Thymus (tissue), 11 donors: ENCODE data around the gene HUNK. TPM values are rescaled to one million over a fixed set of nuclear protein-coding genes. Genes with fewer than 3 reads are reported as not detected.

Experiments
- DNase-seq, 9 donors: peaks; one replicate each; pipeline ENCODE4 v3.0.0-alpha.2; 2013; ENCODE audit warnings: low spot score in 9 of 9, low read depth in 6 of 9, missing footprints in 1 of 9
- H3K27ac ChIP-seq, 2 donors: one replicate each; pipeline ENCODE4 v1.5.1; 2013; ENCODE audit warnings: control low read depth in 1 of 2, low read depth in 1 of 2, low read length in 1 of 2, mild to moderate bottlenecking in 1 of 2, moderate library complexity in 1 of 2
- H3K27me3 ChIP-seq, 2 donors: one replicate each; pipeline ENCODE4 v1.5.1; 2013; ENCODE audit warnings: low read length in 1 of 2; ENCODE audit not compliant: control insufficient read depth in 2 of 2, insufficient read depth in 1 of 2
- H3K36me3 ChIP-seq, 2 donors: one replicate each; pipeline ENCODE4 v1.5.1; 2013; ENCODE audit warnings: low read length in 1 of 2, mild to moderate bottlenecking in 1 of 2, moderate library complexity in 1 of 2; ENCODE audit not compliant: control insufficient read depth in 2 of 2, insufficient read depth in 2 of 2
- H3K4me1 ChIP-seq, 2 donors: one replicate each; pipeline ENCODE4 v1.5.1; 2013; ENCODE audit warnings: low read length in 2 of 2; ENCODE audit not compliant: control insufficient read depth in 2 of 2, insufficient read depth in 2 of 2
- H3K4me3 ChIP-seq, 2 donors: one replicate each; pipeline ENCODE4 v1.5.1; 2013; ENCODE audit warnings: low read length in 2 of 2, control low read depth in 1 of 2, mild to moderate bottlenecking in 1 of 2
- H3K9me3 ChIP-seq, 2 donors: one replicate each; pipeline ENCODE4 v1.5.1; 2013; ENCODE audit warnings: low read length in 1 of 2, mild to moderate bottlenecking in 1 of 2; ENCODE audit not compliant: control insufficient read depth in 2 of 2, insufficient read depth in 1 of 2
- WGBS: extraction: QIAGEN DNeasy Blood & Tissue Kit; methylation state at CpG from one replicate; pipeline ENCODE4 v1.1.7; 2013; 5-methylcytosine and 5-hydroxymethylcytosine counted together
- polyA plus RNA-seq: library from polyadenylated mRNA; stranded (reverse); fragments of 200-250 nt; gene quantifications from one replicate; pipeline ENCODE4 v1.2.3, GENCODE V29; 2013
- total RNA-seq: library from RNA; stranded (reverse); fragments of 120-200 nt; gene quantifications from one replicate; pipeline ENCODE4 v1.2.4, GENCODE V29; 2013
- donor health status: healthy.

Gene HUNK
- total and polyA plus RNA-seq, 2 donors: 0.21 to 1.1 TPM

DNA sequence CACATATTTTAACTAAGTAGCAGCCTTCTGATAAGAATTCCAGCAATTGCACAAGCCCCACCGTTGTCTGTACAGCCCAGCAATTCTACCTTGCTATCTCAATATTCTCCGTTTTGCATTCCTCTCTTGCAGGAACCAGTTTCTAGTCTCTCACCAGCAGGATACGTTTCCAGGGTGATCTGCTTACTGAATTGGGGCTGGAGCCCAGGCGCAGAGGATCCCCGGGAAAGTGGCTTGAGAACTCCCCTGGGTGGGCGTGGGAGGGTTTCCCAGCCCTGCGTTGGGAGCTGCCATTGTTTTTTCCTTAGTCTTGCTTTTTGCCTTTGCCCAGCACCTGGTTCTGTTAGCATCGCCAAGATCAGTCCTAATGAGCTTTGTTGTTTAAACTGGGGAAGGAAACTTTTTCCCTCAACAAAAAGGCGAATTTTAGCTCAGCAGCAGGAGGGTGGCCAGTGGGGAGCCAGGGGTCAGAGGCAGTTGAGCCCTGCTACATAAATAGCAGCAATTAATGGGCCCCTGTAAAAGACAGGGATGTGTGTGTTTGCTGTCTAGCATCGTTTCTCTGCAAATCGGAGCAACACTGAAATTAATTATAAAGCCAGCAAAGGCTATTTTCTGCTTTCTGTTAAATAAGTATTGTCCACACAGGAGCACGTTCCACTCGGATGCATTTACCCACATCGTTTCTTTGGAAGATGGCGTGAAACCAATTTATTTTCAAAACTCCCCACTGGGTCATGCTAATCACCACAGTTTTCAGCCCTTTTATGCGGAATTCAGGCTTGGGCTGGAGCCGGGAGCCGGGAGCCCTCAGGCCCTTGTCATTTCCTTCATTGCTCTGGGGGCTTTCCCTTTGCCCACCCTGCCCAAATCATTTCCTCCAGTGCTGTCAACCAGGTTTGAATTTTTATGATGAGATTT, 36.6 kb downstream of the HUNK start:
- Histone ChIP-seq H3K9me3 (no peaks in the 10 kb centered on the region), H3K4me1 (no peaks in the 10 kb centered on the region), H3K27ac (no peak overlapping the region), H3K36me3 (no peaks in the 10 kb centered on the region), H3K27me3 (peaks cover 5 to 18% of the 10 kb centered on the region in 2 donors), H3K4me3 (no peak overlapping the region)
- WGBS: 30% methylated on average over 18 of the region's 18 CpGs
- DNase-seq: no peak

DNA sequence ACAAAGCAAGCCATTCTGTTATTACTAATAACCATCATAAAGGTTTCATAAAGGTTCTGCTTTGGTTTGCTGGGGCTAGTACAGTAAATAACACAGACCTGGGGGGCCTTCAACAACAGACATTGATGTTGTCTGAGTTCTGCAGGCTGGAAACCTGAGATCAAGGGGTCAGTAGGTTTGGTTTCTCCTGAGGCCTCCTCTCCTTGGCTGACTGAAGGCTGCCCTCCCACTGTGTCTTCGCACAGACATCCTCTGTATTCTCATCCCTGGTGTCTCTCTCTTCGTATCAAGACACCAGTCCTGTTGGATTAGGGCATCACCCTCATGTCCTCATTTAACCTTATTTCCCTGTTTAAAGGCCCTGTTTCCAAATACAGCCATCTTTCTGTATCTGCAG, 37.3 kb downstream of the HUNK start:
- no peak overlapping the region for H3K4me3 ChIP-seq

DNA sequence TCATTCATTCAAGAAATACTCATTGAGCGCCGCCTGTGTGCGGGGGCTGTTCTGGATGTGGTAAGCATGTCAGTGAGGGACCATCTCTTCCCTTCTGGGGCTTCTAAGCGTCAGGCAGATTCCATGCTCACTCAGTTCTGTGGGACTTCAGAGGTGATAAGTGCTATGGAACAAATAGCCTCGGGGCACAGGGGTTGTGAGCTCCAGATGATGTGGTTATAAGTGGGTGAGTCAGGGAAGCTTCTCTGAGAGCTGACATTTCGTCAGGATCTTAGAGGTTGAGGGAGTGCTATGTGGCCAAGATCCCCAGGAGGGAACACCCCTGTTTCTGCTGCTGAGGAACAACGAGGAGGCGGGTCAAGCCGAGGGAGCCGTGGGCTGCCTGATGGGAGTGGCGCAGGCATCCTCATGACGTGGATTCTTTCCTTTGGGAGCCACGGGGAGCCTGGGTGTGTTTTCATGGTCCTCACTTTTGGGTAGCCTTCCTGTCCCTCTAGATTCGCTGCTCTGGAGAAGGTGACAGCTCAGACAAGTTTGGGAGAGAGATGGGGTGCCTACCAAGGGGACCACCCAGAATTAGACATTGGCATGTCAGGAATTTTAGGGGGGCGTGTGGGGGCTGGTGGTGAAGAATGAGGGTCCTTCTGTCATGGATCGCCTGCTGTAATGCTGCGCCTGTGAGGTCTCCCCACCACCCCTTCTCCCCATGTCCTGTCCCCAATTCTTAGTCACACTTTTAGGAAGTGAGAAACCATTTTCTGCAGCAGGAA, 38.5 kb downstream of the HUNK start:
- Histone ChIP-seq H3K4me1 (no peaks in the 10 kb centered on the region), H3K27ac (no peak overlapping the region), H3K9me3 (no peaks in the 10 kb centered on the region), H3K27me3 (peaks cover 5 to 18% of the 10 kb centered on the region in 2 donors), H3K36me3 (no peaks in the 10 kb centered on the region), H3K4me3 (no peak overlapping the region)
- DNase-seq: no peak
- 90% methylated on average over 17 of the region's 17 CpGs for WGBS

More for the DNA sequence above, 37.3 kb downstream of the HUNK start:
- Histone ChIP-seq H3K27ac (no peak overlapping the region), H3K4me1 (no peaks in the 10 kb centered on the region), H3K9me3 (no peaks in the 10 kb centered on the region), H3K27me3 (peaks cover 5 to 18% of the 10 kb centered on the region in 2 donors), H3K36me3 (no peaks in the 10 kb centered on the region)
- DNase-seq: no peak
- whole genome bisulfite sequencing: 93% methylated on average over 2 of the region's 2 CpGs

DNA sequence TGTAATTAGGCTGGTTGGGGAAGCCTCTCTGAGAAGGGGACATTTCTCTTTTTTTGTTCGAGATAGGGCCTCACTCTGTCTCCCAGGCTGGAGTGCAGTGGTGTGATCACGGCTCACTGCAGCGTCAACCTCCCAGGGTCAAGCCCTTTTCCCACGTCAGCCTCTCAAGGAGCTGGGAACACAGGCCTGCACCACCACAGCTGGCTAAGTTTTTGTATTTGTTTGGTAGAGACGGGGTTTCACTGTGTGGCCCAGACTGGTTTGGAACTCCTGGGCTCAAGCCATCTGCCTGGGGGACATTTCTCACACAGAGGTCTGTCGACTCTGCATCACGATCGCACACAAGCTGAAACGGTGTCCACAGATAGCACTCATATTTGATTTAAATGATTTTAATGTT, 39.7 kb downstream of the HUNK start:
- peaks cover 5 to 18% of the 10 kb centered on the region in 2 donors for H3K27me3 ChIP-seq
- H3K27ac ChIP-seq: no peak overlapping the region
- no peak for DNase-seq
- no peak overlapping the region for H3K4me3 ChIP-seq
- no peaks in the 10 kb centered on the region for H3K36me3 ChIP-seq
- 86% methylated on average over 9 of the region's 9 CpGs for WGBS
- no peaks in the 10 kb centered on the region for H3K4me1 ChIP-seq
- no peaks in the 10 kb centered on the region for H3K9me3 ChIP-seq

DNA sequence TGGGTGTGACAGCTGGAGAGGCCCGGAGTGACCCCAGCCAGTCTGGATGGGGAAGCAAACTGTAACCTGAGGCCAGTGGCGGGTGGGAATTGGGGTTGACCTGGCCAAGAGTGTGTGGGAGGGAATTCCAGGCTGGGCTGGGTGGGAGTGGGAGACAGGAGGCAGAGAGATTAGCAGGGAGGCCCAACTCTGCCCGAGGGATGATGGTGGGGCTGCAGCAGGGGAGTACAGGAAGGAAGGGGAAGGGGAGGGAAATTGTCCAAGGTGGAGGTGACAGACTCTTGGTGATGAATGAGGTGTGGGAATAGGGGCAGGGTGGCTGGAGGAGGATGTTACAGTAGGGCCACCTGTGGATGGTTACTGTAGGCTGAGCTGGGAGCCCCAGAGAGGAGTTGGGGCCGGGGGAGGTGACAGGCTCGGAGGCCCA, 40.4 kb downstream of the HUNK start:
- Histone ChIP-seq H3K4me3 (no peak overlapping the region), H3K27me3 (peaks cover 3 to 15% of the 10 kb centered on the region in 2 donors), H3K9me3 (no peaks in the 10 kb centered on the region), H3K4me1 (no peaks in the 10 kb centered on the region), H3K36me3 (no peaks in the 10 kb centered on the region), H3K27ac (no peak overlapping the region)
- no peak for DNase-seq
- WGBS: 77% methylated on average over 5 of the region's 5 CpGs

DNA sequence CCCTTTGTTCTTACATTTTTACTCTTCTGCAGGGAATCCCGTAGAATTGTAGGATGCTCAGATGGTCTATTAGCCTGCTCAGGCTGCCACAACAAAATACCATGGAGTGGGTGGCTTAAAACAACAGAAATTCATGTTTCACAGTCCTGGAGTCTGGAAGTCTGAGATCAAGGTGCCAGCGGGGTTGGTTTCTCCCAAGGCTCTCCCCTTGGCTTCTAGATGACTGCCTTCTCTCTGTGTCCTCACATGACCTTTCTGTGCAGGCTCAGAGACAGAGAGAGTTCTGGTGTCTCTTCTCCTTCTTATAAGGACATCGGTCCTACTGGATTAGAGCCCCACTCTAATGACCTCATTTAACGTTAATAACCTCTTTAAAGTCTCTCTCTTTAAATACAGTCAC, 41.7 kb downstream of the HUNK start:
- no peaks in the 10 kb centered on the region for H3K4me1 ChIP-seq
- no peak for DNase-seq
- H3K27ac ChIP-seq: no peak overlapping the region
- H3K36me3 ChIP-seq: no peaks in the 10 kb centered on the region
- H3K27me3 ChIP-seq: peaks cover 0 to 5% of the 10 kb centered on the region in 2 donors
- no peaks in the 10 kb centered on the region for H3K9me3 ChIP-seq
- H3K4me3 ChIP-seq: no peak overlapping the region
- WGBS: 83% methylated on average over 4 of the region's 4 CpGs

DNA sequence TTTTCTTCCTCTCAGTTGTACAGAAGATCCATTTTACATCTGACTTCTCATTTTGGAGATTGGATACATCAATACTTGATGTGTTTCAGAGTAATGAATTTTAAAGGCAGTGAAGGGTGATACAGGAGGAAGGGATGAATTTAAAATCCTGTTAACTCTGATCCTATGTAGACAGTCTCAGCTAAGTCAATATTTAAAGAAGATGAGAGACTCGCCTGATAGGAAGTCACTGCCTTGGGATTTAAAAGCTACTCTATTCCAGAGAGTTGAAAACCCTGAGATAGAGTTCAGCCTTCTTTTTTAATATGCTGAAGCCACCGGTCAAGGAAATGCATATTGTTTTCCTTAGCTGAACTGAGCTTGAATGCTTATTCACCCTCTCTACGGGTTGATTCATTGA, 42.7 kb downstream of the HUNK start:
- Histone ChIP-seq H3K4me3 (no peak overlapping the region), H3K36me3 (no peaks in the 10 kb centered on the region), H3K4me1 (no peaks in the 10 kb centered on the region), H3K27me3 (no peaks in the 10 kb centered on the region), H3K9me3 (peaks cover 0 to 4% of the 10 kb centered on the region in 2 donors), H3K27ac (no peak overlapping the region)
- DNase-seq: no peak
- WGBS: 92% methylated on average over 3 of the region's 3 CpGs

DNA sequence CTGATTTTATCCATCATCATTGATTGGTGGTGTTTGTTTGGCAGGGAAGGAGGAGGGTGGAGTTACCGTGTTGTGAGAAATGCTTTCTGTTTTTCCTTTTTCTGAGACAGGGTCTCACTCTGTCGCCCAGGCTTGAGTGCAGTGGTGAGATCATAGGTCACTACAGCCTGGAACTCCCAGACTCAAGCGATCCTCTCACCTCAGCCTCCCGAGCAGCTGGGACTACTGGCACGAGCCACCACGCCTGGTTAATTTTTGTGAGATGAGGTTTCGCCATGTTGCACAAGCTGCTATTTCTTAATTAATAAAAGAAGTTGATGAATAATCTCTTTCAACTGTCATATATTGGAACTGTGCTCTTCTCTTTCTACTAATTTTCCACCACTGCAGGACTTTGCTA, 44.3 kb downstream of the HUNK start:
- no peak for DNase-seq
- 93% methylated on average over 7 of the region's 7 CpGs for WGBS
- Histone ChIP-seq H3K27me3 (no peaks in the 10 kb centered on the region), H3K27ac (no peak overlapping the region), H3K4me3 (no peak overlapping the region), H3K4me1 (no peaks in the 10 kb centered on the region), H3K9me3 (peaks cover 0 to 4% of the 10 kb centered on the region in 2 donors), H3K36me3 (no peaks in the 10 kb centered on the region)

DNA sequence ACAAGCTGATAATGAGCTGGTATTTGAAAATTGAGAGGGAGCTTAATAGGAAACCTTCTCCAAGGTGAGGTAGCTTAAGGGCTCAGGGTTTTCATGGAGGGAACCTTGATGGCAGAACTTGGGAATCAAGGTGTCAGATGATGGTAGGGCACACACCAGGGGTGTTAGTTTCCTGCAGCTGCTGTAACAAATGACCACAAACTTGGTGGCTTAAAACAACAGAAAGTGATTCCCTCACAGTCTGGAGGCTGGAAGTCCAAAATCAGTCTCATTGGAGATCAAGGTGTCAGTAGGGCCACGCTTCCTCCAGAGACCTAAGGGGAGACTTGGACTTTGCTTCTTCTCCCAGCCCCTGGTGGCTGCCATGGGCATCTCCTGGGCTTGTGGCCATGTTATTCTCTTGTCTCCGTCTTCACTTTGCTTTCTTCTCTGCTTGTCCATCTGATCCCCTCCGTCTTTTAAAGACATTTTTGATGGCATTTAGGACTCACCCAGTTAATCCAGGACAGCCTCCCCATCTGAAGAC, 45.5 kb downstream of the HUNK start:
- no peaks in the 10 kb centered on the region for H3K4me1 ChIP-seq
- H3K36me3 ChIP-seq: no peaks in the 10 kb centered on the region
- WGBS: 98% methylated on average over 3 of the region's 3 CpGs
- no peaks in the 10 kb centered on the region for H3K27me3 ChIP-seq
- H3K4me3 ChIP-seq: no peak overlapping the region
- no peak for DNase-seq
- H3K27ac ChIP-seq: no peak overlapping the region
- H3K9me3 ChIP-seq: peaks cover 0 to 4% of the 10 kb centered on the region in 2 donors
